Body of pancreas (tissue), 4 donors: ENCODE measurements around the gene HLA-B.

ENCODE experiments used
- POLR2A ChIP-seq, 3 donors: fragments of 450-650 bp; IDR thresholded peaks; one replicate each; pipeline ENCODE4 v1.6.1; 2016; ENCODE audit warnings: antibody characterized with exemption in 3 of 3, mild to moderate bottlenecking in 2 of 3
- TF ChIP-seq, protein P1 (sequence below), 7 experiments: fragments of 450-650 bp in 4 of 7; fragments of 200-600 bp in 3 of 7; sonication (generic) in 3 of 7; IDR thresholded peaks; one replicate each; pipeline ENCODE4 v1.5.1; 2016 to 2019; ENCODE audit warnings: antibody characterized with exemption in 7 of 7

DNA sequence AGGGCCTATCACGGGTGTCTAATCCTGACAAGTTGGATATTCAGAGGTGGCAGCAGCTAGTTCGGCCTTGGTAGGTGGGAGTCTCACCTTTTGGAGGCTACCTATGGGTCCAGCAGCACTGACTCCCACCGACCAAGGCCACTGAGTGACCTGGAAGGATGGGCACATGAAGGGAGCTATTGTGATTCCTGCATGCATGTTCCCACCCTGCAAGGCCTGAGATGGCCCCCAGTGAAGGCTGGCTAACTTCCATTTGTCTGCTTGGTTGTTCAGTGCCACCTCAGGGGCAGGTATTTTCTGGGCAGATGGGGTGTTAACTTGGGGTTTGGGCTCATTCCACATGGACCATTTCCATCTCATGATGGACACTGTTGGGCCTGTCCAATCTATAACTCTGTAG, 28.1 kb upstream of the HLA-B start:
- TF ChIP-seq POLR2A (IDR thresholded peaks at IDR 0.05) = no peak
- TF ChIP-seq, protein P1, sequence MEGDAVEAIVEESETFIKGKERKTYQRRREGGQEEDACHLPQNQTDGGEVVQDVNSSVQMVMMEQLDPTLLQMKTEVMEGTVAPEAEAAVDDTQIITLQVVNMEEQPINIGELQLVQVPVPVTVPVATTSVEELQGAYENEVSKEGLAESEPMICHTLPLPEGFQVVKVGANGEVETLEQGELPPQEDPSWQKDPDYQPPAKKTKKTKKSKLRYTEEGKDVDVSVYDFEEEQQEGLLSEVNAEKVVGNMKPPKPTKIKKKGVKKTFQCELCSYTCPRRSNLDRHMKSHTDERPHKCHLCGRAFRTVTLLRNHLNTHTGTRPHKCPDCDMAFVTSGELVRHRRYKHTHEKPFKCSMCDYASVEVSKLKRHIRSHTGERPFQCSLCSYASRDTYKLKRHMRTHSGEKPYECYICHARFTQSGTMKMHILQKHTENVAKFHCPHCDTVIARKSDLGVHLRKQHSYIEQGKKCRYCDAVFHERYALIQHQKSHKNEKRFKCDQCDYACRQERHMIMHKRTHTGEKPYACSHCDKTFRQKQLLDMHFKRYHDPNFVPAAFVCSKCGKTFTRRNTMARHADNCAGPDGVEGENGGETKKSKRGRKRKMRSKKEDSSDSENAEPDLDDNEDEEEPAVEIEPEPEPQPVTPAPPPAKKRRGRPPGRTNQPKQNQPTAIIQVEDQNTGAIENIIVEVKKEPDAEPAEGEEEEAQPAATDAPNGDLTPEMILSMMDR (IDR thresholded peaks at IDR 0.05) = no peak
